NCI-H524 (cell line): ENCODE results near the gene IL33.

Experiments
- DNase-seq, 2 experiments: peaks; one replicate each; lab custom pipeline; 2025; lab: John Stamatoyannopoulos, UW

IL33 gene

DNA sequence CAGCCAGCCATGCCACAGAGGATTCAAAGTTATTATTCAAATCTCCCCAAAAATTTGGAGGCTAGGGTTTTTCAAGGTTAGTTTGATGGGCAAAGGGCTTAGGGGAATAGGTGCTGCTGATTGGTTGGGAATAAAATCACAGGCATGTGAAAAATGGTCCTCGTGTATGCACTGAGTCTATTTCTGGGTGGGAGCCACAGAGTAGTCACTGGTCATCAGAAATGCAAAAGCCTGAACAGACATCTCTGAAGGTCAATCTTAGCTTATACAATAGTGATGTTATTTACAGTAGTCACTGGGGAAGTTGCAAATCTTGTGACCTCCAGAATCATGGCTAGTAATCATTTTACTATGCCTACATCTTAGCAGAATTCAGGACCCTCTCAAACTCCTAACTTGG, 1.3 kb downstream of the IL33 start:
- no peak for DNase-seq

DNA sequence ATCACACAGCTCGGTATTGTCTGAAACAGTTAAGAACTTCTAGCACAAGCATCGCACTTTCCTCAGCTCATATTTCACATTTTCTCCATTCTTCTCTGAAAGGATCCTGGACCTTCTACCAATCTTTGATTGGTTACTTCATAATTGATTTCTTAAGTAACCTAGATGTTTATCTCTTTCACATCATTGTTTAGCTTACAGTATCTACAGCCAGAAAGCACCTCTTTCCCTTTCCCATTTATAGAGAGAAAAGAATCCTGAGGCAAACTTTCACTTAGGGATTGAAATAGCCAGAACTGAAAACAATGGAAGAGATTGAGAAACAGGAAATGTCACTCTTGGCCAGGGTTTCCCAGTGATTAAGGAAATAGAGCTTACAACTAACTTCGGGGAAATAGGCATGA, 2.5 kb downstream of the IL33 start:
- DNase-seq, result no peak

DNA sequence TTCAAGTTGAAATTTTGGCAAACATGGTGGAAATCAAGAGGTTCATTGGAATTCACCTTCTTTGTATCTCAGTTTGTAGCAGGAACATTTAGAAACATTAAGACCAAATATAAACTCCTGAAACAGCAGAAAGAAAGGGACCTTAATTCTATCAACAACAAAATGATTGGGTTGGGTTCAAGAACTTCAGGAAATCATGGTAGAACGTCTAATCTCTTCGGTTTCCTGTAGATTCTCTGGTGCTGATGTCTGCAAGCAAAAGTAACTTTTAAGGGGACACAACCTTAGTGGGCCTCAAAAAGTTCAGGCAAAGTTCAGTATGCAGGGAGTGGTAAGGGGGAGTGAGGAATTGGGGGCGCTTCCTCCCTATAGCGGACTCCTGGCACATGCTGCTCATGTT, 3.4 kb downstream of the IL33 start:
- DNase-seq, result no peak

DNA sequence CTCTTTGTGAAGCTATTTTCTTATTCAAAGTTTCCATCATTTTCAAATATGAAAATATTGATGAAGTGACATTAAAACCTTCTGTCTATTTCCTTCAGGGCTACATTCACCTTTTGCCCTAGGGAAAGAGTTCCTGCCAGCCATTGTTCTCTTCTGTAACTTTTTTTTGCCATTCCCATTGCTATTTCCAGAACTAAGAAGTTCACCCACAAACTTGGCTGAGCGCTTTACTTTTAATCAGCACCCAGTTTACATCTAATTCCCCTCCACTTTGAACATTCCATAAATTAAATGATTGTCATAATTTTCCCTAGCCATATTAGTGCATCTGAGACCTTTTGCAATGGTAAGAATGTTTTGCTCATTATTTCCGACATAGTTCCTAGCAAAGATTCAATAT, 4.4 kb downstream of the IL33 start:
- no peak for DNase-seq

DNA sequence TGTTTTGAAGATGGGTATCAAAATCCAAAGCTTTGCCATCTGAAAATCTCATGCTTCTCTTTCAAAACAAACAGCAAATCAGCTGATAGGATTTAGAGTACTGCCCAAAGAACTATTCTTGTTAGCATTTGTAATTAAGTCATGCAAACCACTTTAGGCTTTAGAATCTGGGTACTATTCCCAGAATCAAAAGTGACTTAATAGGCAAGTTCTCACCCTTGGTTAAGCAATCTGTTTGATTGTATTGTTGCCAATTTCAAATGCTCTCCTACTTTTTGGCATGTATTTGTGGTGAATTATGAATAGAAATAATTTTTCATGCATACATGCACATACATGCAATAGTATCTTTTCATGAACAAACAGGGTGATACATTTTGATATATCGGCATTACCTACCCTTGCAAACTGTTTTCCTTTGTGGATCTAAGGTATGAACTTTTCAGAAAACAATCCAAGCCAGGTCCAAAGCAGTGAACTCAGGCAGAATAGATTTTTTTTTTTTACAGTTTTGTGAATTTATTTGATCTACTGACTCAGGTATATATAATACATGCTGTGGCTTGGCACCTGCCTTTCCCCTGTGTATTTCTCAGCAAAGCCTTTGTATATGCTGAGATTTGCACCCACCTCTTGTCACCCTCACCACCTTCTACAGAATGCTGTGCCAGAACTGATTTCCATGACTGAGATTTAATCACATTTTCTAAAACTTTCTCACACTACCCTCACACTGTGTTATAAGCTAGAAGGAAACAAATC, 9.0 kb downstream of the IL33 start:
- DNase-seq, result no peak

DNA sequence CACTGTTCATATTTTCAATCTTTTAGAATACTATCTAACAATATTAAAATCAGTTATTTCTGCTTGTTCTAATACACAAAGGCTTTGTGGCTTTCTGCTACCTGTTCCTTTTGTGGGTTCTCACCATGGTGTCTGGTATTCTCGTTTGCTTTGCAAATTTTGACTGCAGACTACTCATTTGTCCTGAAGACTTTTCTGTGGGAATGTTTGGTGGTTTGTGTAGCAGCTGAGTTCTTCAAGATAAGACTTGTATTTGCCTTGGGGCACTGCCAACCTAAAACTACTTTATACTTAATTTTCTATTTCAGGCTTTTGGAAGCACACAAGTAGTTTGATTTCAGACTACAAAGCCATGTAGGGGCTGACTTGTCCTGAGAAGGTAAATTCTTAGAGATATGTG, 11.1 kb downstream of the IL33 start:
- DNase-seq, result no peak

DNA sequence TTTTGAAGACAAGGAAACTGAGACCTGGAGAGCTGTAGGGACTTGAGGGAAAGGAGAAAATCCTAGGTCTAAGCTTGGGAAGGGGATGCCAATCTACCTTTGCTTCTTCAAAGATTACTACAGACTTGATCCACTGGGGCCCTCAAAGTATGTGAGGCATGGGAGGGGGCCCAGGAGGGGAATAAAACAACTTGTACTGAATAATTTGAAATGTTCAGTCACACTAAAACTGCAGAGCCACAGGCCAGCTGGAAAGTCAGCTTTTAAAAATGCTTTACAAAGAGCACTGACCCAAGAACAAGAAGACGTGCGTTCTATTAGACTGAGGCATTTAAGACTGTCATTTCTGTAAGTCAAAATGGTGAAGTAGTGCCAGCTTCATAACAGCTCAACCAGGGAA, 13.6 kb downstream of the IL33 start:
- DNase-seq, result no peak

DNA sequence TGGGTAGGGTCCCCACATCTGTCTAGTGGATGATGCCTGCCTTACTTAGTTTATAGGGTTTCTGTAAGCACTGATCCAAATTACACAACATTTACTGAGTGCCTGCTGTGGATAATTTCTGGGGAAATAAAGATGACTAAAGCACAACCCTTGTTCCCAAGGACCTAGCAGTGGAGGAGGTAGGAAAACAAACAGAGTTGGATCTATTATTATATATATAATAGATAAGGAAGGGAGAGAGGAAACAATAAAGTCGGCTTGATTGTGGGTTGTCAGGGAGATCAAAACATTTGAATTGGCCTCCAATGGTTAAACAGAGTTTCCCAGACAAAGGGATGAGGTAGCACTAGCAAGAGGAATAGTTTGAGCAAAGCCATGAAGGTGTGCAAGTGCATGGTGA, 14.0 kb downstream of the IL33 start:
- DNase-seq, result no peak

DNA sequence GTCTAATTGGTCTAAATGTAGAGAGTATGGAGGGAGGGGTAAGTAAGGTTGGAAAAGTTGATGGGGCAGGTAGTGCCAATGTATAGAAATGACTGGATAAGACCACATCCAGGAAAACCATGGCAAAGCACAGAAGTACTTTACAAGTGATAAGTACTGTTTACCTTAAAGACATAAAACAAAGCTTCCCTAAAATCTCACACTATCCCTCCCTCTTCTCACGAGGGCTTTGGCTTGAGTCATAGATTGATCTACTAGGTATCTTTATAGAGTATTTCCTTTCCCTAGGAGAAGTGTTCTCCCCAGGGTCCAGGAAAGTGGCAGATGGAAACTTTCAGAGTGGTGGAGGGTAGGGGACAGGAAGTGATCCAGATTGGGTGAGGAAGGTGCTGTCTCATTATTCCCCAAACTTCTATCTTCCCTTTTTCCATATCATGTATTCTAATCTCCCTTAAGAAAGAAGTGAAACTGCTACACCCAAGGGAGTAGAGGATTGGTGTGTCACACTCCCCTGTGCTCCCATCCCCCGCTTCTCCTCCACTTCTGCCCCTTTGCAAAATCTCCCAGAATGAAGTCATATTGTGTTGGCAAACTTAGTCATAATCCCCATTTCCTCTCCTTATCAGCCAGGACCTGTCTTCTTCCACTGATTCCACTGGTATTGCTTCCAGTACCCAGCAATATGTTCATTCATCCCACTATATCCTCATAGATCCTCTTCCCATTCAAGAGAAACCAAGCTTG, 14.6 kb downstream of the IL33 start:
- no peak for DNase-seq

DNA sequence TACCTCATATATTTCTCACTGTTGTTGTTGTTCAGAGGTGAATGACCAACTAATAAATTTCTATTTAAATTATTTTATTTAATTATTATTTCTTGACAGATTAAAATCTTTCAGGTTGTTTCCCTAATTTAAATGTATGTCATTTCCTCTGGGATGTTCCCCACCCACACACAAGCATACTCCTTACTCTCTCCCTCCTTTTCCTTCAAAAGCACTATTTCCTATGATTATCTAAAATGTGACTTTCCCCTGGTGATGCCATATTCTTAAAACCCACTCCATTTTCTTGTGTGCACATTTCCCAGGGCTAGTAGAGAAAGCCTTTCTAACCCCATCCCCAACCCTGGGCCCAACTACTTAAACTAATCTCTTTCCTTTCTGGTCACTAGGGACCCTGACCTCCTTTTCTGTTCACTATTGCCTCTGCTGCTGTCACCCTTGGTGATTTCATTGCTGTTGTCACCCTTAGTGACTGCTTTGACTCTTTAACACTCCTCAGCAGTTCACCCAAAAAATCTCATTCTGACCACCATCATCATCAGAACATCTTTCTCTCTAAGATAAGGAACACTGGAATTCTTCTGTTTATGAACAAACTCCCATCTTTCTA, 16.8 kb downstream of the IL33 start:
- no peak for DNase-seq

DNA sequence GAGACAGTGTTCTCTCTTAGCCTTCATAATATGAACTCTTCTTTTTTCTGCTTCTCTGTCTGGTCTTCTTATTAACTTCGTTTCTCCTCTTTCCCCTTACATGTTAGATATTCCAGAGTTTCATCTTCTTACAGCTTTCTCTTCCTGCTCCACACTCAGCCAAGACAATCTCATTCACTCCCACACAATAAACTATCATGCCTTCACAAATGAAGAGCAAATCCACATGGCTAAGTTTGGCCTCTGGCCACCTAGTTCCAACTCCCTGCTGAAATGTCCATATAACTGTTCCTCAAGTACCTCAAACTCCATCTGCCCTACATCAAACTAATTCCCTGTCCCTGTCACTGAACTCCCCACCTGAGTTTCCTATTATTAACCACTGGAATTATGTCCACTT, 18.4 kb downstream of the IL33 start:
- no peak for DNase-seq

DNA sequence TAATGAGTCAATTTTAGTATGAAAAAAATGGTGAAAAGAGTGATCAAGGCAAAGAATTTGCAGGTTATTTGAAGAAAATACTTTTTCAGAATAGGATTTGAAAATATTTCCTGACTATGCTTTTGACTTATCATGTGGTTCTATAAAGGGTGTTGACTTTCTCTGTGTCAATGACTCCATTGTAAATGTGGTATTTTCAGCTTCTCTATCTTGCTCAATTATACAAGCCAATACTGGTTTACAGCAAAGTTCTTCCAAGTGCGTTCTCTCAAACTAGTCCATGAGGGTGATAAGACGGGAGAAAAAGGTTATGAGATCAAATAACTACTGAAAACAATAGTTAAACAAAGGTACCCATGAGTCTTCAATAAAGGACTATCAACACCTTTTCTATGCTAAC, 21.7 kb downstream of the IL33 start:
- no peak for DNase-seq

DNA sequence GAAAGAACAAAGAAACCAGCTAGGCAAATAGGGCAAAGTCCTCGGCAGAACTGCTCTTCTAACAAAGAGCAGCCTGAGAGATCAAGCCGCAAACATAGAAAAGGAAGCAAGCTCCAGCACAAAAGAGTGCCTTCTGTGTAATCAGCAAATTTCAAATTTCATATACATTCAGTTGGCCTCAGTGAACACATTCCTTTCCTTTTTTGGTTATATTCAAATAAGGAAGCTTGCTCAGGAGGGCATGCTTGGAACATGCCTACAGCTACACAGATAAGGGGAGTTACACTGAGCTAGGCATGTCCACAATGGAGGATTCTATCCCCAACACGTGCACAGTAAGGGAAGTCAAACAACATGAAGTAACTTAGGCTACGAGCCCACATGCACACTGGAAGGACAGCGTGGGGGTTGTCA, 23.4 kb downstream of the IL33 start:
- DNase-seq, result no peak

DNA sequence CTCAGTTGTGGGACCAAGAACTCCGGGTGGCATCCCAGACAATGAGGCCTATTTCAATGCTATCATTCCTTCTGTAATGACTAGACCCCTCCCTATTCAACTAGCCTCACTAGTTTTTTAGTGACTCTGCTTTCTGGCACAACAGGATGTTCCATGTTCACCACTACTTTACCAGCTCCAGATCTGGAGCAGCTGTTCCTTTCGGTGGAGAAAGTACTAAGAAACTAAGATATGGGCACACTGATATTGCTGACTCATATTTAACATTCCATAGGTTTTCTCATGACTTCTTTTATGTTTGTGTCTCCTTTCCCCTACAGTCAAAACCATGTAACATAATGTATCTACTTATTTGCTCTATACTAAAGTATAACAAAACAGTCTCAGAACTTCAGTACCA, 24.1 kb downstream of the IL33 start:
- no peak for DNase-seq

DNA sequence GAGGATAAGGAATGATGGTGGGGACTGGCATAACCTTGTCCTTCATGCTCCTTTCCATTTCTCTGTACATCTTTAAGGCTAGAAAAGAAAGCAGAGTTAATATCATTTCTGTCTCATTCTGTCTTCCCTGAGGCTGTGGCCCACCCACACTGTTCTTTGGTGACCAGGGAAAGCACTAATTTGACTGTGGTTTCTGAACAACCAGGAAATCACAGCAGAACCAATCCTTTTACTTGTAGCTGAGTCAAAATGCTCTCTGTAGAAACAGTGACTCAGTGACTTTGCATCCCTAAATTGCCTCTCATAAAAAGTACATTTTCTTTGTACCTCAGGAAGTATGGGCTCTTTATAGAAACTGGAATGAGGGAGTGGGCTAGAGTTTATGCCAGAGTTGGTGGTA, 28.1 kb downstream of the IL33 start:
- DNase-seq, result no peak

DNA sequence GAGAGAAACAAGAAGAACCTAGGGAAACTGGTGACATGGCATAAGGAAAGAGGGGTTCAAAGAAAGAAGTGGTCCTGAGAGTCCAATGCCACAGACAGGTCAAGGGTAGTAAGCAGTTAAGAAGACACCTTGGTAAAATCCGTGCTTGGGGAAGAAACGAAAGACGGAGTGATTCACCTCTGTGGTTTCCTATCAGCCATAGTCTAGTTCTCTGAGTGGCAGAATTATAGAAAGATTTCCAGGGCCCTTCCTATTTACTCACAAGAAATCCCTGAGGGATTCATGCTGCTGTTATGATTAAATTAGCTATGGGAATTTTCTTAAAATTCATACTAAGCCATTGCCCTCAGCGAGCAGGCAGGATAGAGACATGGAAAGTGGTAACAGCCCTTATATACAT, 31.7 kb downstream of the IL33 start:
- no peak for DNase-seq

DNA sequence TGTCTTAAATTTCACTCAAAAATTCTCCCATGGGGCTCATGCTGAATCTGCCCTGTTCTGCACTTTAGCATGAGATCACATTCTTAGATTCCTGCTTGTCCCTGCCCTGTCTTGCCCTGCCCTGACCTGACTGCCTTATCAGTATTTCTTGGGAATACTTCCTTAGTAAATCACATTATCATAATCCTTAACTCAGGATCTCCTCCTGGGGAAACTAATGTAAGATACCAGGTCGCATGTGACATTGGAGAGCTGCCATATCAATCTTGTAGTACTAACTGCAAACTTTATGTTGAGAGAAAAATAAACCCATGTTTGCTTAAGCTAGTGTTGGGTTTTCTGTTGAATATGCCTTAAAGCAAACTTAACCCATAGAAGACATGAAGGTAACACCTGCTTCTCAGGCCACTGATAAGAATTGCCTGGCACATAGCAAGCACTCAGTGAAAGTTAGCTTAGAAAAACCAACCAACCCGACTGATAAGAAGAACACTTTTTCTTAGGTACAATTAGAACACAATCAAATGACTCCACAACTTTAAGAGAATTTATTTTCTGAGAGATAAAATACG, 53.3 kb downstream of the IL33 start:
- DNase-seq, result no peak

DNA sequence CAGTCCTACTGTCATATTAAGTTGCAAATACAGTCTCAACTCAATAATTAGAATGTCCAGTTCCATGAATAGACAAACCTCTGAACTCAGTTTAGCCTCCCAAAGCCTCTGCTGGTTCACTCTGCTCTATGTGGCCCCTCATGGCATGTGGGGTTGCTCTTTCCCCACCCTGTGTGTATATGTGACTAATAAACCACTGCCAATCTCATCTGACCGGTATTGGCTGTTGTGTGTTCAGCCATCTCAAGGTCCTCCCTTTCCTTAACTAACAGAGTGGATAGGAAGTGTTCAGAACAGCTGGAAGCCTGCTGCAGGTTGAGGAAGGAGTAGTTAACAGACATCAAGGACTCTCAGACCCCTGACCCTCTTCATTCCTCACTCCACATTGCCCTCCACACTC, 55.3 kb downstream of the IL33 start:
- DNase-seq, result no peak

DNA sequence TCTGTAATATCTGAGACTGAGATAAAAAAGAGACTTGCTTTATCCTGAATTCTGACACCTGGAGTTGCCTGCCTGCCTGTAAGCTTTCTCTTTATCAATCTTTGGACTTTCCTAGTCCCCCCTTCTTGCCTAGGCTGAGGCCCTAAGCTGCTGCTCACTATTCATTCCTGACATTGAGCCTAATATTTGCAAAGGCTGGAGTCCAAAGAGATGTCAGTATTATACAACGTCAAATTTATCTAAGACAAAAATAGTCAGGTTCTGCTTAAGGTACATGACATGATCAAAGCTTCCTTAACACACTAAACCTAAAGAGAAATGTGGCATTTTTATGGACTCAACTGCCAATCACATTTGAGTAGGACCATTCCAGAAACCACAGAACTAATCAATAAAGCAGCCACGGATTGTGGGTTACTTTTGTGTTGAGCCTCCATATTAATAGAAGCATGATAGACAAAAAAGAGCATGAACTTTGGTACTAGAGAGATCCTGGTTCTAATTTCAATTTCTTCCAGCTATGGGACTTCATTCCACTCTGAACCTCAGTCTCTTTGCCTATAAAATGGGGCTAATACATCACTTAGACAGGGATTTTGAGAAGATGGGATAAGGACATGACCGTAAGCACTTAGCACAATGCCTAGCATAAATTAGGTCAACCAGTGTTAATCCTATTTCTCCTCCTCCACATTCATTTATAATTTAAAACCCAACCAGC, 56.1 kb downstream of the IL33 start:
- DNase-seq, result no peak

DNA sequence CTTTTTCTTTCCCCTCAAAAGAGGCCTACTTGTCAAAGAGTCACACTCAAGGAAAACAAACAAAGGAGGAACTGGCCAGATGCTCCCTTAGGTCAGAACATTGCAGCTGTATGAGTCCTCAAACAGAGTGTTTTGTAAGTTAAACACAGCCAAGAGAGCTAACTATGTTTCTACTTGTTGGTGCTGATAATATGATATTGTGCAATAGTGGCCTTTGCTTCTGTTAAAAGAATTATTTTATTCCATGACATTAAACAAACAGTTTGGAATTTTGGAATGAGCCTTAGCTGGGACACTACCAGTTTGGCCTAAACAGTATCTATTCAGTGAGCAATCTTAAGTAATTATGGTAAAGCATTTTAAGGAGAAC, 56.6 kb downstream of the IL33 start:
- DNase-seq, result no peak

DNA sequence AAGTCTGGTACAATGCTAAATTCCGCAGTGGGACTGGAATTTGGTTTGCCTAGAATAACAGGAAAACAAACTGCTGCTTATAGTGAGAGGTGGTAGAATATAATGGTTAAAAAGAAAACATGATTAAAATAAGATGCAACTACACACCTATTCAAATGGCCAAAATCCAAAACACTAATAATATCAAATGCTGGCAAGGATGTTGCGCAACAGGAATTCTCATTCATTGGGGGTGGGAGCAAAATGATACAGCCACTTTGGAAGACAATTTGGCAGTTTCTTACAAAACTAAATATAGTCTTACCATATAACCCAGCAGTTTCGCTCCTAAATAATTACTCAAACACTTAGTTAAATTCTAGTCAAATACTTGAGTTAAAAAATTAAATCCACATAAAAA, 61.8 kb downstream of the IL33 start:
- DNase-seq, result no peak

DNA sequence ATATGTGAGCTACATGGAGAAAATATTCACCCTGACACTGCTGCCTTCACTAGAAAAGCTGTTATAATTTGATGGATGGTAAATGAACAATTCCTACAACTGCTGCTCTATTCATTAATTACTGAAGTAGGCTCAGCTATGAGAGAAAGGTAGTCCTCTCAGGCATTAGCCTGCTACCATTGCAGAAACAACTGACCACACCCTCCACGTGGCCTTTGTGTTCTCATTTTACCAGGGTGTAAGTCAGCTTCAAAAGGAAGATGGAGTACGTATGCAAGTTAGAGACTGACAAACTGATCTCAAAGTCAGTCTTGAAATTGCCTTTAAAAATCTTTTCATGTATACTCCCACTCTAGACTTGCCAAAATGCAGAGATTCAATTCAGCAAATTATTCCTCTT, 86.3 kb downstream of the IL33 start:
- no peak for DNase-seq

DNA sequence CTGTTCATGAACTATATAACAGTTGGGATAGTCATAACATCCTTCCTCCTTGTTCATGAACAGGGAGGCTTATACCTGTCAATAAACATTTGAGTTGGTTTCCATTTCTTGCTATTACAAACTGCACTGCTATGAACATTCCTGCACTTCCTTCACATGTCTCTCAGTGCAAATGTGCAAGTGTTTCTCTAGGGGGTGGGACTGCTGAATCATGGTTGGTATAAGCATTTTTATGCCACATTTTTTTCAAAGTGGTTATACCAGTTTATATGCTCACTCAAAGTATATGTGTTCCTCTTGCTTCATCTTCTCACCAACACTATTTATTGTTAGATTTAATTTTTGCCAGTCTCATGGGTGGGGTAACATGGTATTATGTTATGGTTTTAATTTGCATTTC, 86.8 kb downstream of the IL33 start:
- no peak for DNase-seq
